ENCODE data around the gene DCC. TPM values are rescaled to one million over a fixed set of nuclear protein-coding genes. Genes with fewer than 3 reads are reported as not detected.

Gene DCC
- polyA plus RNA-seq, 1 donor (not counting 4 experiments of a cell fraction or from before 2014, with no cell fraction given) = not detected

- TF ChIP-seq EZH2 (IDR thresholded peaks at IDR 0.05; ENCODE audit: low read length) (no peak), CTCF (optimal IDR thresholded peaks at IDR 0.05 in 1 of 3, IDR thresholded peaks at IDR 0.05 in 1 of 3, conservative IDR thresholded peaks at IDR 0.05 in 1 of 3; ENCODE audit: extremely low read depth in 1 of 3, insufficient read depth in 2 of 3, low read length in 3 of 3) (no peak)
- Histone ChIP-seq H2AFZ (ENCODE audit: control insufficient read depth, low read length) (no peak overlapping the region), H3K27ac (ENCODE audit: control insufficient read depth, insufficient read depth, low read length) (no peak overlapping the region), H3K9me1 (ENCODE audit: control insufficient read depth, extremely low read depth, insufficient read depth, low read length) (no peaks in the 10 kb centered on the region), H3K4me3 (ENCODE audit: control insufficient read depth in 2 of 3, extremely low read depth in 1 of 3, insufficient read depth in 2 of 3, low read depth in 1 of 3, low read length in 3 of 3) (no peak overlapping the region), H4K20me1 (ENCODE audit: control insufficient read depth, extremely low read depth, insufficient read depth, low read length) (no peaks in the 10 kb centered on the region), H3K36me3 (ENCODE audit: control insufficient read depth in 2 of 2, extremely low read depth in 1 of 2, insufficient read depth in 2 of 2, low read length in 2 of 2) (no peaks in the 10 kb centered on the region), H3K4me1 (ENCODE audit: control insufficient read depth, extremely low read depth, insufficient read depth, low read length) (no peaks in the 10 kb centered on the region), H3K4me2 (ENCODE audit: control insufficient read depth, extremely low read depth, insufficient read depth, low read depth, low read length) (no peak overlapping the region), H3K9me3 (ENCODE audit: control insufficient read depth, low read depth, low read length) (no peaks in the 10 kb centered on the region), H3K9ac (ENCODE audit: control insufficient read depth, extremely low read depth, insufficient read depth, low read length) (no peak overlapping the region), H3K79me2 (ENCODE audit: control insufficient read depth, insufficient read depth, low read length) (no peaks in the 10 kb centered on the region), H3K27me3 (ENCODE audit: control insufficient read depth, extremely low read depth, insufficient read depth, low read length) (no peaks in the 10 kb centered on the region)
- dilution Hi-C loops (cut with MboI; ENCODE audit: extremely low pct_ligation_motif_present, low sequenced_read_pairs) = no loop called here
- DNase-seq (ENCODE audit: low read depth, low spot score) (no peak), FAIRE-seq (no peak)
These were observed 574.2 kb downstream of the DCC start for GRCh38 chr18:52914148-52914547.

GRCh38 chr18:52920665-52921064, 580.7 kb downstream of the DCC start:
- no peak for FAIRE-seq
- no peaks in the 10 kb centered on the region for H3K4me1 ChIP-seq (ENCODE audit: control insufficient read depth, extremely low read depth, insufficient read depth, low read length)
- no peak overlapping the region for H3K4me3 ChIP-seq (ENCODE audit: control insufficient read depth in 2 of 3, extremely low read depth in 1 of 3, insufficient read depth in 2 of 3, low read depth in 1 of 3, low read length in 3 of 3)
- H3K79me2 ChIP-seq (ENCODE audit: control insufficient read depth, insufficient read depth, low read length) = no peaks in the 10 kb centered on the region
- no peak for TF ChIP-seq EZH2 (IDR thresholded peaks at IDR 0.05; ENCODE audit: low read length)
- TF ChIP-seq CTCF (optimal IDR thresholded peaks at IDR 0.05 in 1 of 3, IDR thresholded peaks at IDR 0.05 in 1 of 3, conservative IDR thresholded peaks at IDR 0.05 in 1 of 3; ENCODE audit: extremely low read depth in 1 of 3, insufficient read depth in 2 of 3, low read length in 3 of 3) = no peak
- H3K9me1 ChIP-seq (ENCODE audit: control insufficient read depth, extremely low read depth, insufficient read depth, low read length) = no peaks in the 10 kb centered on the region
- H3K27me3 ChIP-seq (ENCODE audit: control insufficient read depth, extremely low read depth, insufficient read depth, low read length) = no peaks in the 10 kb centered on the region
- no peaks in the 10 kb centered on the region for H3K36me3 ChIP-seq (ENCODE audit: control insufficient read depth in 2 of 2, extremely low read depth in 1 of 2, insufficient read depth in 2 of 2, low read length in 2 of 2)
- H3K9me3 ChIP-seq (ENCODE audit: control insufficient read depth, low read depth, low read length) = no peaks in the 10 kb centered on the region
- H3K27ac ChIP-seq (ENCODE audit: control insufficient read depth, insufficient read depth, low read length) = no peak overlapping the region
- no peak for DNase-seq (ENCODE audit: low read depth, low spot score)
- H3K4me2 ChIP-seq (ENCODE audit: control insufficient read depth, extremely low read depth, insufficient read depth, low read depth, low read length) = no peak overlapping the region
- no peaks in the 10 kb centered on the region for H4K20me1 ChIP-seq (ENCODE audit: control insufficient read depth, extremely low read depth, insufficient read depth, low read length)
- H2AFZ ChIP-seq (ENCODE audit: control insufficient read depth, low read length) = no peak overlapping the region
- dilution Hi-C loops (cut with MboI; ENCODE audit: extremely low pct_ligation_motif_present, low sequenced_read_pairs) = no loop called here
- H3K9ac ChIP-seq (ENCODE audit: control insufficient read depth, extremely low read depth, insufficient read depth, low read length) = no peak overlapping the region

Measured in keratinocyte (primary cell).